ENCODE measurements around the gene SPINK9. TPM values are rescaled to one million over a fixed set of nuclear protein-coding genes. Genes with fewer than 3 reads are reported as not detected.

The SPINK9 gene
- total RNA-seq, 1 donor from 2014 or later = not detected

DNA sequence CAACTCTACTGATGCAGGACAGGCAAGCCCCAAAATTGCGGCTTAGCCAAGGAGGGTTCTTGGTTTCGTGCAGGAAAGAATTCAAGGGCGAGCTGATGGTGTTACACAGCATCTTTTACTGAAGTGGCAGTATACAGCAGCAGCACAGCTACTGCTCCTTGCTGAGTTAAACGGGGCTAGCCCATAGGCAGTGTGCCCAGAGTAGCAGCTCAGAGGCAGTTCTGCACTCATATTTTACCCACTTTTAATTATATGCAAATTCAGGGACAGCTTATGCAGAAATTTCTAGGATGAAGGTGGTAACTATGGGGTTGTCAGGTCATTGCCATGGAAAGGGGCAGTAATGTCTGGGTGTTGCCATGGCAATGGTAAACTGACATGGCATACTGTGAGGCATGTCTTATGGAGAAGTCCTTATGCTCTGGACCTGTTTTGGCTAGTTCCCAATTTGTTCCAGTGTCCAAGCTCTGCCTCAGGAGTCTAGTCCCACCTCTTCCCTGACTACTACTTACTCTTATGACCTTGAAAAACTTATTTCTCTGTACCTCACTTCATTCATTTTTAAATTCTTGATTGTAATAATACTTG lies 2.0 kb upstream of the SPINK9 start:
- H3K27me3 ChIP-seq (ENCODE audit: control insufficient read depth, insufficient read depth, low read length) = no peaks in the 10 kb centered on the region
- H3K36me3 ChIP-seq (ENCODE audit: control insufficient read depth, insufficient read depth, low read length) = no peaks in the 10 kb centered on the region
- DNase-seq (ENCODE audit: low read depth) (no peak), FAIRE-seq (no peak)
- TF ChIP-seq, protein P1, sequence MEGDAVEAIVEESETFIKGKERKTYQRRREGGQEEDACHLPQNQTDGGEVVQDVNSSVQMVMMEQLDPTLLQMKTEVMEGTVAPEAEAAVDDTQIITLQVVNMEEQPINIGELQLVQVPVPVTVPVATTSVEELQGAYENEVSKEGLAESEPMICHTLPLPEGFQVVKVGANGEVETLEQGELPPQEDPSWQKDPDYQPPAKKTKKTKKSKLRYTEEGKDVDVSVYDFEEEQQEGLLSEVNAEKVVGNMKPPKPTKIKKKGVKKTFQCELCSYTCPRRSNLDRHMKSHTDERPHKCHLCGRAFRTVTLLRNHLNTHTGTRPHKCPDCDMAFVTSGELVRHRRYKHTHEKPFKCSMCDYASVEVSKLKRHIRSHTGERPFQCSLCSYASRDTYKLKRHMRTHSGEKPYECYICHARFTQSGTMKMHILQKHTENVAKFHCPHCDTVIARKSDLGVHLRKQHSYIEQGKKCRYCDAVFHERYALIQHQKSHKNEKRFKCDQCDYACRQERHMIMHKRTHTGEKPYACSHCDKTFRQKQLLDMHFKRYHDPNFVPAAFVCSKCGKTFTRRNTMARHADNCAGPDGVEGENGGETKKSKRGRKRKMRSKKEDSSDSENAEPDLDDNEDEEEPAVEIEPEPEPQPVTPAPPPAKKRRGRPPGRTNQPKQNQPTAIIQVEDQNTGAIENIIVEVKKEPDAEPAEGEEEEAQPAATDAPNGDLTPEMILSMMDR (IDR thresholded peaks at IDR 0.05; ENCODE audit: insufficient read depth, low read length, severe bottlenecking) = no peak
- no peak overlapping the region for H3K4me3 ChIP-seq (ENCODE audit: low read depth, low read length)

DNA sequence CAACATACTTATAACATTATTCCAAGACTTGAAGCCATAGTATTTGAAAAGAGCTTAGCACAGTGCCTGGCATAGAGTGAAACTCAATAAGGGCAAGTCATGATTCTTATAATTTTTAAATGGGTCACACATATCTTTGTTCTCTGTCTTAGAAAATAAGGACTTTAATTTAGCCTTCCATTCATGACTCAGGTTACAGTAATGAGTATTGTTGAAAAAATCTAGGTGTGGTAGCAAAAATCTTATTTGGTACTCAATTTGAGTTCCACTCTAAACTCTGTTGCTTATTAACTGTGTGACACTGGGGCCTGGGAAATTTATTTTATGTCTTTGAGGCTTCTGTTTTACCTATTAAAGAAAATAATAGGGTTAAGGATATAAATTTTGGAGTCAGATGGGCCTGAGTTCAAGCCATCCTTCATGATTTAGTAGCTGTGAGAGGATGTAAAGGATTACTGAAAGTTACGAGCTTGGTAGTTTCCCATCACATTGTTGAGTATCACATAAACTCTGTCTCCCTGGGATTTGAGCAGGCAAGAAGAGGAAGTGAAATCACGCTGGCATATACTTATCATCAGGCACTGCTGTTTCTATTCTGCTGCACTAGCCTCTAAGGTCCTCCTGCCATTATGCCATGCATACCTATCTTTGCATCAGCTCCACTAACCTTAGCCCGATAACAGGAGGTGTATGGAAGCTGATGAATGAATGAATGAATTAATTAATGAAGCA lies 1.5 kb downstream of the SPINK9 start:
- TF ChIP-seq, protein P1 (IDR thresholded peaks at IDR 0.05; ENCODE audit: insufficient read depth, low read length, severe bottlenecking) = no peak
- H3K4me3 ChIP-seq (ENCODE audit: low read depth, low read length) = no peak overlapping the region

DNA sequence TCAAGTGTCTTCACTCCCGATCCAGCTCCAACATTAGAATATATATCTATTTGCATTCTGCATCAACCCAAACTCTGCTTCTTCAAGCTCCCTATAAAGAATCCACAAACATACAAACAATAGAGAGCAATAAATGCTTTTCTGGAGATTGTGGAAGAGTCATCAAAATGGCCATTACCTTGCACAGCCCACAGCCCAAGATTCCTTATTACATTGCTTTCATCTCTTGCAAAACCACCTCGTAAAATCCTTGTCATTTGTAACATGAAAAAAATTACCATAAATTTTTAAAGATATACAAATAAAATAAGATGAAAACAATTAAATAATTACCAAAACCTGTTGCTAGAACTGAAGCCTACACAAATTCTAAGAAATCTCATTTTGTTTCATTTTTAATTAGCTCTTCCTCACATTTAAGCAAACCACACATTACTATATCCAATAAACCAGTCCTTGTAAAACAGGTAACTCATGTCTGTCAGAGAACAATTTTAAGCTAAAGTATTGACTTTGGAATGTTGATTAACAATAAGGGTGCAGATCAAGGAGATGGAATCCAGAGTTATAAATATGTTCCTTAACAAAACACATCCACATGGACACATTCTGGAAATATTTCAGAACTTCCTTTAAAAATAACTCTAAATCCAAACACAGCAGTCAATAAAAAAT lies 7.1 kb downstream of the SPINK9 start:
- FAIRE-seq (no peak), DNase-seq (ENCODE audit: low read depth) (no peak)
- Histone ChIP-seq H3K27me3 (ENCODE audit: control insufficient read depth, insufficient read depth, low read length) (no peaks in the 10 kb centered on the region), H3K36me3 (ENCODE audit: control insufficient read depth, insufficient read depth, low read length) (no peaks in the 10 kb centered on the region), H3K4me3 (ENCODE audit: low read depth, low read length) (no peak overlapping the region)
- TF ChIP-seq, protein P1 (IDR thresholded peaks at IDR 0.05; ENCODE audit: insufficient read depth, low read length, severe bottlenecking) = no peak

More for the DNA sequence above, 1.5 kb downstream of the SPINK9 start:
- H3K27me3 ChIP-seq (ENCODE audit: control insufficient read depth, insufficient read depth, low read length) = no peaks in the 10 kb centered on the region
- no peaks in the 10 kb centered on the region for H3K36me3 ChIP-seq (ENCODE audit: control insufficient read depth, insufficient read depth, low read length)
- FAIRE-seq (no peak), DNase-seq (ENCODE audit: low read depth) (peak; percentile 48)

DNA sequence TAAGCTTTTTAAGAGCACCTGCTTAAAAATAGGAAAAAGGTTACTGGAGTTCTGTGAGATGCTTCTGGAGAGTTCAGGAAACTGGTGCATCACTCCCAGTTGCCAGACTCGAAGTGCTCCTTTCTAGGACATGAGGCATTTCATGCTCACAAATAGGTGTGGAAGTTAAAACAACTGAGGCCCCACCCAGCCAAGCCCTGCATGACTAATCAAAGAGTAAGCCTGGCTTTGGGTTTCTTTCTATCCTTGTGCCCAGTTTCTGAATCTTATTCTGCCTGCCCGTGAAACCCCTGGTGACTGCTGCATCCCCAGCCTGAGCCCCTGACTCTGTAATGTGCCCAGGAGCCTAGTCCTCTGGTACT lies 7.7 kb downstream of the SPINK9 start:
- TF ChIP-seq, protein P1 (IDR thresholded peaks at IDR 0.05; ENCODE audit: insufficient read depth, low read length, severe bottlenecking) = no peak
- DNase-seq (ENCODE audit: low read depth) (peak; percentile 88), FAIRE-seq (no peak)
- Histone ChIP-seq H3K36me3 (ENCODE audit: control insufficient read depth, insufficient read depth, low read length) (no peaks in the 10 kb centered on the region), H3K27me3 (ENCODE audit: control insufficient read depth, insufficient read depth, low read length) (no peaks in the 10 kb centered on the region), H3K4me3 (ENCODE audit: low read depth, low read length) (no peak overlapping the region)

DNA sequence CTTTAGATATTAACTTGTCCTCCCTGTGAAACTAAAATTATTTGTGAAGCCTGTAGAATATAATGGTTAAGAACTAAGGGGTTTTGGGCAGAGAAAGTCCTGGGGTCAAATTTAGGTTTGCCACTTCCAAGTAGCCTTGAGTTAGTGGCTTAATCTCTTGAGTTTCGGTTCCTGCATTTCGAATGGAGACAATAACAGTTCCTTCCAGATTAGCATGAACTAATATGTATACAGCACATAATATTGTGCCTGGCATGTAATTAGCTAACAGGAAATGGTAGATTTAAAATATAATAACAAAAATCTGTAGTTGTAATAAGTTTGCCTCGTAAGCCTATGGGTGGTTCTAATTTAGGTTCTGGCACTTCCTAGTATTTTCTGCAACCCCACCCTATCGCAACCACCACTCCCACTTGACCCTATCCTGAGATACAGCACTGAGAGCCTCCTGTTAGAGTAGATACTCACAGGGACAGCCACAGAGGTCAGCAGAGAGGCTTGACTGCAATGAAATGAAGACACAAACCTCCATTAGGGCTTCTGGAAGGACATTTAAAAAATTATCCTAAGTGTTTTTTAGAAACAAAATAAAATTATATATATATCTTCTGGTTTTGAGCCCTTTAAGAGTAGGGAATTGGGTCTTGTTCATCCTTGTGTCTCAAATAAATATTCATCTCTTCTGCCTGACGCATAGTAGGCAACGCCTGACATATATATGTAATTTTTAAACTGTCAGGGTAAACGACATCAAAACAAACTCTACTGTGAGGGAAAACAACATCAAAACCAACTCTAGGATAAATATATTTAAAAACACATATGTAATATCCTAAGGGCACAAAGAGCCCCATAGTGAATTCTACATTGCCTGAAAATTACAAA lies 8.5 kb downstream of the SPINK9 start:
- TF ChIP-seq, protein P1 (IDR thresholded peaks at IDR 0.05; ENCODE audit: insufficient read depth, low read length, severe bottlenecking) = no peak
- no peak for DNase-seq (ENCODE audit: low read depth)
- Histone ChIP-seq H3K27me3 (ENCODE audit: control insufficient read depth, insufficient read depth, low read length) (no peaks in the 10 kb centered on the region), H3K4me3 (ENCODE audit: low read depth, low read length) (no peak overlapping the region), H3K36me3 (ENCODE audit: control insufficient read depth, insufficient read depth, low read length) (no peaks in the 10 kb centered on the region)
- no peak for FAIRE-seq

Data from bronchial epithelial cell (primary cell).